HepG2 (cell line): Measurements from ENCODE around the gene ALDH16A1. TPM values are rescaled to one million over a fixed set of nuclear protein-coding genes. Genes with fewer than 3 reads are reported as not detected.
A peak's percentile ranks its signal among the peaks of the same experiment; 100 is the strongest.

Experiments
- ATF1 ChIP-seq: IDR thresholded peaks from 2 replicates; pipeline ENCODE4 v1.6.1; 2016; ENCODE audit warnings: mild to moderate bottlenecking, control low read depth
- BORCS8-MEF2B ChIP-seq: sonication (generic); formaldehyde crosslinking; IDR thresholded peaks from 2 replicates; pipeline ENCODE4 v1.8.0; 2022; ENCODE audit warnings: mild to moderate bottlenecking, missing genetic modification reagents
- CEBPB ChIP-seq: IDR thresholded peaks from 2 replicates; pipeline ENCODE4 v1.6.1; 2011; ENCODE audit warnings: low read depth, low read length, improper control_type of control experiment, borderline replicate concordance
- DZIP1 ChIP-seq: sonication (generic); formaldehyde crosslinking; IDR thresholded peaks from 2 replicates; pipeline ENCODE4 v1.5.0; 2020; ENCODE audit warnings: mild to moderate bottlenecking, missing genetic modification reagents
- HMGXB3 ChIP-seq: sonication (generic); formaldehyde crosslinking; IDR thresholded peaks from 2 replicates; pipeline ENCODE4 v1.4.0; 2020; ENCODE audit warnings: missing genetic modification reagents, borderline replicate concordance
- HNRNPUL1 ChIP-seq: fragments of 200-400 bp; formaldehyde crosslinking; IDR thresholded peaks from 2 replicates; pipeline ENCODE4 v1.6.1; 2017; ENCODE audit warnings: low read depth, mild to moderate bottlenecking, low read length, moderate library complexity
- IKZF5 ChIP-seq: IDR thresholded peaks from 2 replicates; pipeline ENCODE4 v1.6.1; 2018; ENCODE audit warnings: missing genetic modification reagents, mild to moderate bottlenecking, missing compliant biosample characterization
- KAT2B ChIP-seq: fragments of 150-350 bp; IDR thresholded peaks from 2 replicates; pipeline ENCODE4 v1.6.1; 2014; ENCODE audit warnings: low read depth, low read length, borderline replicate concordance
- KDM1A ChIP-seq: IDR thresholded peaks from 2 replicates; pipeline ENCODE4 v1.6.1; 2016; ENCODE audit warnings: missing compliant biosample characterization
- KDM5B ChIP-seq: sonication (generic); formaldehyde crosslinking; IDR thresholded peaks from 2 replicates; pipeline ENCODE4 v1.4.0; 2020; ENCODE audit warnings: missing genetic modification reagents, mild to moderate bottlenecking, borderline replicate concordance
- MXD4 ChIP-seq: IDR thresholded peaks from 2 replicates; pipeline ENCODE4 v1.6.1; 2016; ENCODE audit warnings: mild to moderate bottlenecking, missing biosample characterization, missing genetic modification reagents
- NFE2 ChIP-seq: sonication (generic); formaldehyde crosslinking; IDR thresholded peaks from 2 replicates; pipeline ENCODE4 v1.4.0; 2020; ENCODE audit warnings: missing genetic modification reagents
- PHF8 ChIP-seq: sonication (generic); formaldehyde crosslinking; IDR thresholded peaks from 2 replicates; pipeline ENCODE4 v1.5.0; 2020; ENCODE audit warnings: missing genetic modification reagents
- RXRB ChIP-seq: IDR thresholded peaks from 2 replicates; pipeline ENCODE4 v1.6.1; 2016; ENCODE audit warnings: borderline replicate concordance, missing genetic modification reagents, missing compliant biosample characterization
- SUZ12 ChIP-seq: fragments of 150-350 bp; IDR thresholded peaks from 2 replicates; pipeline ENCODE4 v1.6.1; 2014; ENCODE audit warnings: low read depth, low read length
- TARDBP ChIP-seq: sonication (generic); formaldehyde crosslinking; IDR thresholded peaks from 2 replicates; pipeline ENCODE4 v1.8.0; 2022; ENCODE audit warnings: mild to moderate bottlenecking, missing genetic modification reagents
- ZNF10 ChIP-seq: sonication (generic); formaldehyde crosslinking; IDR thresholded peaks from 2 replicates; pipeline ENCODE4 v1.4.0; 2020; ENCODE audit warnings: mild to moderate bottlenecking, low read depth, missing genetic modification reagents, borderline replicate concordance
- ZNF280D ChIP-seq: sonication (generic); formaldehyde crosslinking; IDR thresholded peaks from 2 replicates; pipeline ENCODE4 v1.5.1; 2020; ENCODE audit warnings: mild to moderate bottlenecking, missing genetic modification reagents
- polyA plus RNA-seq, 8 experiments: library from polyadenylated mRNA; depleted of rRNA in 3 of 8; stranded (reverse) in 7 of 8; unstranded in 1 of 8; fragments of >200 nt; fragmentation: Illumina TruSeq in 4 of 8; extraction: Trizol in 4 of 8; gene quantifications; 2 replicates each; pipeline versions ENCODE4 v1.2.1 to v1.2.3, GENCODE V29; 2011 to 2016; ENCODE audit warnings: low read depth in 4 of 8, missing spikeins in 1 of 8, mixed read lengths in 1 of 8; ENCODE audit not compliant: insufficient read depth in 1 of 8
- total RNA-seq, 5 experiments: library from RNA; depleted of rRNA; stranded (reverse); fragments of >200 nt; fragmentation: Illumina TruSeq; extraction: Trizol; gene quantifications; 2 replicates each; pipeline ENCODE4 v1.2.3, GENCODE V29; 2016; ENCODE audit warnings: low read depth in 1 of 5

Gene ALDH16A1
- total and polyA plus RNA-seq, 2 of the 13 experiments (the other 11 are each of a cell fraction or from before 2014, with no cell fraction given): 8.4 to 34.9 TPM

GRCh38 chr19:49512970-49513745 lies 60.1 kb downstream of the ALDH16A1 start (continued):
- TF ChIP-seq HMGXB3 (0 out of 2 replicates have a peak, but pooled peaks have one; percentile 15), HNRNPUL1 (0 out of 2 replicates have a peak, but pooled peaks have one; percentile 20), CEBPB (no peak), ZNF280D (CRISPR knock-in tag) (no peak), RXRB (CRISPR knock-in tag) (peak; percentile 67; the same call in 1 of the 2 replicates), ATF1 (CRISPR knock-in tag) (no peak), ZNF10 (no peak), DZIP1 (CRISPR knock-in tag) (0 out of 2 replicates have a peak, but pooled peaks have one; percentile 27), KDM1A (CRISPR knock-in tag) (no peak), SUZ12 (no peak), NFE2 (CRISPR knock-in tag) (no peak), TARDBP (CRISPR knock-in tag) (0 out of 2 replicates have a peak, but pooled peaks have one; percentile 23), PHF8 (CRISPR knock-in tag) (peak; percentile 85), IKZF5 (CRISPR knock-in tag) (0 out of 2 replicates have a peak, but pooled peaks have one; percentile 50), BORCS8-MEF2B (peak; percentile 56; the same call in 1 of the 2 replicates), KAT2B (no peak), KDM5B (CRISPR knock-in tag) (peak; percentile 57; the same call in 1 of the 2 replicates), MXD4 (peak; percentile 66; the same call in 1 of the 2 replicates)
